22Rv1 (cell line): ENCODE data around the gene SLC6A11.

Experiments
- CTCF ChIP-seq: fragments of 450-650 bp; IDR thresholded peaks from 2 replicates; pipeline ENCODE4 v1.5.1; 2017; ENCODE audit warnings: mild to moderate bottlenecking
- ZFX ChIP-seq: fragments of 450-650 bp; IDR thresholded peaks from 2 replicates; pipeline ENCODE4 v1.6.1; 2017; ENCODE audit warnings: antibody characterized with exemption, borderline replicate concordance

GRCh38 chr3:10980312-10980711 lies 164.3 kb downstream of the SLC6A11 start:
- TF ChIP-seq CTCF (no peak), ZFX (no peak)
